ENCODE measurements around the gene AKAP6.

The AKAP6 gene

GRCh38 chr14:32560209-32560857, 231.2 kb downstream of the AKAP6 start:
- POLR2A ChIA-PET (ENCODE audit: low non-redundant PET), result no interaction called here
- peak; percentile 71 for DNase-seq (ENCODE audit: low spot score)
- CTCF ChIA-PET, result interaction anchor here (0.6 to 1.5 kb wide), 11 partner anchors 8 to 1104 kb away, joined by 3 to 9 read pairs (median 3); no protein-coding TSS in a partner anchor
- no peak overlapping the region for H3K27ac ChIP-seq
- TF ChIP-seq, protein P1, sequence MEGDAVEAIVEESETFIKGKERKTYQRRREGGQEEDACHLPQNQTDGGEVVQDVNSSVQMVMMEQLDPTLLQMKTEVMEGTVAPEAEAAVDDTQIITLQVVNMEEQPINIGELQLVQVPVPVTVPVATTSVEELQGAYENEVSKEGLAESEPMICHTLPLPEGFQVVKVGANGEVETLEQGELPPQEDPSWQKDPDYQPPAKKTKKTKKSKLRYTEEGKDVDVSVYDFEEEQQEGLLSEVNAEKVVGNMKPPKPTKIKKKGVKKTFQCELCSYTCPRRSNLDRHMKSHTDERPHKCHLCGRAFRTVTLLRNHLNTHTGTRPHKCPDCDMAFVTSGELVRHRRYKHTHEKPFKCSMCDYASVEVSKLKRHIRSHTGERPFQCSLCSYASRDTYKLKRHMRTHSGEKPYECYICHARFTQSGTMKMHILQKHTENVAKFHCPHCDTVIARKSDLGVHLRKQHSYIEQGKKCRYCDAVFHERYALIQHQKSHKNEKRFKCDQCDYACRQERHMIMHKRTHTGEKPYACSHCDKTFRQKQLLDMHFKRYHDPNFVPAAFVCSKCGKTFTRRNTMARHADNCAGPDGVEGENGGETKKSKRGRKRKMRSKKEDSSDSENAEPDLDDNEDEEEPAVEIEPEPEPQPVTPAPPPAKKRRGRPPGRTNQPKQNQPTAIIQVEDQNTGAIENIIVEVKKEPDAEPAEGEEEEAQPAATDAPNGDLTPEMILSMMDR (conservative IDR thresholded peaks at IDR 0.05; ENCODE audit: low read depth), result peak; percentile 93

DNA sequence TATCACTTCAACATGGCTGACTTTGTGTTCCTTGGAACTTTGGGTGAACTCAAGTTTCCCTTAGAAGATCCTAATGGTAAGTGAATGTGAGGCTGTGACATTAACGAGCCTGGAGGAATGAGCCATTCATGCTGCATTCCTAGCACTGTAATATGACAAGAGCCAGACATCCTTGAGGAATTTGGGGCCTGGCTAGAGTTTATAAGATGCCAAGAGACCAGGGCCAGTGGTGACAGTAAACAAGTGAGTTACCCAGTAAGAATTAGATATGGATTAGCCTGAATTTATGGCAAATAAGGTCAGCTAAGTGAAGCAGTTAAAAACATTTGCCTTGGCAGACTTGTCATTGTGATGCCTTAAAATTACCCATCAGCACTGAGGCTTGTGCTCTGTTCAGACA, 232.4 kb downstream of the AKAP6 start:
- TF ChIP-seq, protein P1 (conservative IDR thresholded peaks at IDR 0.05; ENCODE audit: low read depth), result no peak
- CTCF ChIA-PET, result no interaction called here
- DNase-seq (ENCODE audit: low spot score), result no peak
- no peak overlapping the region for H3K27ac ChIP-seq
- POLR2A ChIA-PET (ENCODE audit: low non-redundant PET), result no interaction called here

- CTCF ChIA-PET, result interaction anchor here (0.8 kb wide), 1 partner anchor 301 kb away, joined by 3 read pairs; no protein-coding TSS in a partner anchor
- DNase-seq (ENCODE audit: low spot score), result no peak
- POLR2A ChIA-PET (ENCODE audit: low non-redundant PET), result no interaction called here
- TF ChIP-seq, protein P1 (conservative IDR thresholded peaks at IDR 0.05; ENCODE audit: low read depth), result no peak
- H3K27ac ChIP-seq, result no peak overlapping the region
Measured at GRCh38 chr14:32564596-32564995, 235.5 kb downstream of the AKAP6 start.

- DNase-seq (ENCODE audit: low spot score), result no peak
- ChIA-PET CTCF (no interaction called here), POLR2A (ENCODE audit: low non-redundant PET) (no interaction called here)
- TF ChIP-seq, protein P1 (conservative IDR thresholded peaks at IDR 0.05; ENCODE audit: low read depth), result no peak
- no peak overlapping the region for H3K27ac ChIP-seq
Measured at GRCh38 chr14:32565256-32565655, 236.2 kb downstream of the AKAP6 start.

DNA sequence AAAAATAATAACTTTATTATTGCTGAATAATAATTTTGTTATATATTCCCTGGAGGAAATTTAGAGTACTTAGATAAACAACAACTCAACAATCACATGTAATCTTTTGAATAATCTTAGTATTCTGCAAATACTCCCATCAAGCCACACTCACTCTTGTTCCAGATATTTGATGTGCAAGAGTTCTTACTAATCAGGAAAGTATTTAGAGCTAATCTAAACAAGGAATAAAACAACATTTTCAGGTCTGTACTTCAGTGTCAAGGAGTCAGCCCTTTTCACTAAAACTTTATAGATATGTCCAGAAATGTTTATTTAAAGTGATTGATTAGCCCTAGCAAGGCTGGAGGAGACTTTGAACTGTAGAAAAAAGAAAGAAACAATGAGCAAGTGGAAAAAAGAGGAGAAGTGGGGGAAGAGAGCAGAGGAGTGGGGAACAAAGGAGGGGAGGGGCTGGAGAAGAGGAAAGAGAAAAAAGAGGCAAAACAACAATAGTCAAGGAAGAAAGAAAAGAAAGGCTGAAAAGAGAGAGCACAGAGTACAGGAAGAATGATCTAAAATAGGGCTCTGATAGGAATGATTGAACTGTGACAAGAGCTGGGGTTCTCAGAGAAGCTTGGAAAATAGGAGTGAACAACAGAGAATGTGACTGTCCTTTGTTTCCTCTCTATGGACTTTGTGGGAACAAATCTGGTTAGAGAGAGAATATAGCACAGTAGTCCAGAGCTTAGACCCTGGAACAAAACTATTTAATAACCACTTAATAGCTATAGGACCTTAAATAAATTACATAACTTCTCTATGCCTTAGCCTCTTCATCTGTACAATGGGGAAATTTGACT, 238.7 kb downstream of the AKAP6 start:
- TF ChIP-seq, protein P1 (conservative IDR thresholded peaks at IDR 0.05; ENCODE audit: low read depth), result no peak
- ChIA-PET POLR2A (ENCODE audit: low non-redundant PET) (no interaction called here), CTCF (interaction anchor here (0.6 kb wide), 1 partner anchor 1734 kb away, joined by 3 read pairs; no protein-coding TSS in a partner anchor)
- DNase-seq (ENCODE audit: low spot score), result no peak
- H3K27ac ChIP-seq, result no peak overlapping the region

GRCh38 chr14:32571551-32571950, 242.5 kb downstream of the AKAP6 start:
- ChIA-PET CTCF (no interaction called here), POLR2A (ENCODE audit: low non-redundant PET) (no interaction called here)
- no peak overlapping the region for H3K27ac ChIP-seq
- DNase-seq (ENCODE audit: low spot score), result no peak
- TF ChIP-seq, protein P1 (conservative IDR thresholded peaks at IDR 0.05; ENCODE audit: low read depth), result no peak
